NCI-H2196 treated with DMSO at 0.1 percent for 48 hours (cell line): Measurements from ENCODE around the gene CD248.
"Not testable (repeated sequence)": the region's sequence is repeated elsewhere in the genome, so short reads cannot be mapped to it uniquely, and the experiment has no call there.

Experiments
- DNase-seq: peaks from one replicate; lab custom pipeline; 2025; ENCODE audit not compliant: unreplicated experiment; lab: John Stamatoyannopoulos, UW

The CD248 gene

DNA sequence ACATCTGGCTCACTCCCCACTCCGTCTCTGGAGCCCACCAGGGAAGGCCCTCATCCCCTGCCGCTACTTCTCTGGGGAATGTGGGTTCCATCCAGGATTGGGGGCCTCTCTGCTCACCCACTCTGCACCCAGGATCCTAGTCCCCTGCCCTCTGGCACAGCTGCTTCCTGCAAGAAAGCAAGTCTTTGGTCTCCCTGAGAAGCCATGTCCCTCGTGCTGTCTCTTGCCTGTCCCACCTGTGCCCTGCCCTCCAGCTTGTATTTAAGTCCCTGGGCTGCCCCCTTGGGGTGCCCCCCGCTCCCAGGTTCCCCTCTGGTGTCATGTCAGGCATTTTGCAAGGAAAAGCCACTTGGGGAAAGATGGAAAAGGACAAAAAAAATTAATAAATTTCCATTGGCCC is 39.8 kb downstream of the CD248 start:
- DNase-seq, result not testable (repeated sequence)

DNA sequence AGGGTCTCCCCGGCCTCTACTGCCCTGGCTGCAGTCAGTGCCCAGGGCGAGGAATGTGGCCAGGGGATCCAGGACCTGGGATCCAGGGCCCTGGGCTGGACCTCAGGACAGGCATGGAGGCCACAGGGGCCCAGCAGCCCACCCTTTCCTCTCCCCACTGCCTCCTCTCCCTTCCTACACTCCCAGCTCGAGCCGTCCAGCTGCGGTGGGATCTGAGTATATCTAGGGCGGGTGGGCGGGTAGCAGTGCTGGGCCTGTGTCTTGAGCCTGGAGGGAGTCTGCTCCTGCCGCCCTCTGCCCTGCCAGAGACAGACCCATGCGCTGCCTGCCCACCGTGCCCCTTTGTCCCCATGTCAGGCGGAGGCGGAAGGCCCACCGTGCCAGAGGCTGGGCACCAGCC is 40.2 kb downstream of the CD248 start:
- DNase-seq, result not testable (repeated sequence)

DNA sequence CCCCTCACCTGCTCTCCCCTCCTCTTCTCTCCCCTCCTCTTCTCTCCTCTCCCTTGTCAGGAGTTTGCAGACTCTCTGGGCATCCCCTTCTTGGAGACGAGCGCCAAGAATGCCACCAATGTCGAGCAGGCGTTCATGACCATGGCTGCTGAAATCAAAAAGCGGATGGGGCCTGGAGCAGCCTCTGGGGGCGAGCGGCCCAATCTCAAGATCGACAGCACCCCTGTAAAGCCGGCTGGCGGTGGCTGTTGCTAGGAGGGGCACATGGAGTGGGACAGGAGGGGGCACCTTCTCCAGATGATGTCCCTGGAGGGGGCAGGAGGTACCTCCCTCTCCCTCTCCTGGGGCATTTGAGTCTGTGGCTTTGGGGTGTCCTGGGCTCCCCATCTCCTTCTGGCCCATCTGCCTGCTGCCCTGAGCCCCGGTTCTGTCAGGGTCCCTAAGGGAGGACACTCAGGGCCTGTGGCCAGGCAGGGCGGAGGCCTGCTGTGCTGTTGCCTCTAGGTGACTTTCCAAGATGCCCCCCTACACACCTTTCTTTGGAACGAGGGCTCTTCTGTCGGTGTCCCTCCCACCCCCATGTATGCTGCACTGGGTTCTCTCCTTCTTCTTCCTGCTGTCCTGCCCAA is 40.7 kb downstream of the CD248 start:
- no peak for DNase-seq

DNA sequence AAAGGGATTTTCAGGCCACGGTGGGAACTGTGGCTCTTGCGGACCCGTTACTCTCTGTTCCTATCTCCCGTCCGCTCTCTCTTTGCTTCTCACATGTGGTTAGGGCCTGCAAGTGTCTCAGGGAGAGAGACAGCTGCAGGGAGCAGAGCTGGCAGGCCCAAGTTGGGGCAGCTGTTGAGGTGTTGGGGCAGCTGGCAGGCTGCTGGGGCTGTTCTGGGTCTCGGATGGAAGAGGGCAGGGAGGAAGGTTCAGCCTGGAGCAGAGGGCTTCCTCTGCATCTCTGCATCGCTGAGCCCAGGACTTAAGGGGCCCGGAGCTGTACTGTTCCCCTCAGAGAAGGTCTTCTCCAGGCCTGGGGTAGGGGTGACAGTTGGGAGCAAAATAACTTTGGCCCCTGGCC is 41.4 kb downstream of the CD248 start:
- no peak for DNase-seq

DNA sequence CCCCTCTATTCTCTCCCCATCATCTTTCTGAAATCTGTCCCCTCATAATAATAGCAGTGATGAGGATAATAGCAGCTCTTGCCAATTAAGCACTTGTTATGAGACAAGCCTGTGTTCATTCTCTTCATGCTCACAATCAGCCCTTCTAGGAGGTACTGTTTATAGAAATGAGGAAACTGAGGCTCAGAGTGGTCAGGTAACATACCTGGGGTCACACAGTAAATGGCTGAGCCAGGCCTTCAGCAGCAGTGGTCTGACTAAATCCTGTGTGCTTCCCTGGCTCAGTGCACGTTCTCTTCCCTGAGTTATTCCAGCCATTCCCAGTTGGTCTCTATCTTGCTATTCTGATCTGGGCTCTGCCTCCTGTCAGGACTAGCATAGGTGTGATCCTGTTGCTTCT is 42.6 kb downstream of the CD248 start:
- no peak for DNase-seq

DNA sequence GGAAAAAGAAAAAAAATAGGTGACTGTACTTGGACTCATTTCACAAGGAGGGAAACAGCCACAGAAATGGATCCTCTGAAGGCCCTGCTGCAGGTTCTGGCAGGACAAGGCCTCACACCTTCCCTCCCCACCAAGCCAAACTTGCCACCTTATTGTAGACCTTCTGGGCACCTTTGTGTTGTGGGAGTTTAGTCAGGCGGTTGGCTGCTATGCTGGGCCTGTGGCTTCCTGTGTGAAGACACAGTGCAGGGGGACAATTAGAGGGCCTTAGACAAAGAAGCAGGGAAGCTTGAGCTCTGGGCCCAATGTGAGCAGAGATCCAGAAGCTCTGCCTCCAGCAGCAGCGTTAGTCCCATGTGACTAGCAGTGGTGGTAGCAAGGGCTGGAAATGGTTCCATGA is 44.2 kb downstream of the CD248 start:
- no peak for DNase-seq

DNA sequence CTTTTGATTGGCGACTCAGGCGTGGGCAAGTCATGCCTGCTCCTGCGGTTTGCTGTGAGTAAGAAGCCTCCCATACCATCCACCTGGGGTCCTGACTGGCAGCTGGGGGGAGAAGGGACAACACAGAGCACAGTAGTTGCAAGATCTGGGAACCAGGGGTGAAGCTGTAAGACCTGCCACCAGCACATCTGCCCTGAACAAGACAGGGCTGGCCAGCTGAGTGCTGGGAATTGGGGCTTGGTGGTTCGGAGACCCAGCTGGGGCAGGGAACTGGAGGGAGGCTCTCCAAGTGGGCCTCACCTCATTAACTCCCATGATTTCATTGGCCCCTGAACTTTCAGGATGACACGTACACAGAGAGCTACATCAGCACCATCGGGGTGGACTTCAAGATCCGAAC is 45.0 kb downstream of the CD248 start:
- DNase-seq, result no peak

DNA sequence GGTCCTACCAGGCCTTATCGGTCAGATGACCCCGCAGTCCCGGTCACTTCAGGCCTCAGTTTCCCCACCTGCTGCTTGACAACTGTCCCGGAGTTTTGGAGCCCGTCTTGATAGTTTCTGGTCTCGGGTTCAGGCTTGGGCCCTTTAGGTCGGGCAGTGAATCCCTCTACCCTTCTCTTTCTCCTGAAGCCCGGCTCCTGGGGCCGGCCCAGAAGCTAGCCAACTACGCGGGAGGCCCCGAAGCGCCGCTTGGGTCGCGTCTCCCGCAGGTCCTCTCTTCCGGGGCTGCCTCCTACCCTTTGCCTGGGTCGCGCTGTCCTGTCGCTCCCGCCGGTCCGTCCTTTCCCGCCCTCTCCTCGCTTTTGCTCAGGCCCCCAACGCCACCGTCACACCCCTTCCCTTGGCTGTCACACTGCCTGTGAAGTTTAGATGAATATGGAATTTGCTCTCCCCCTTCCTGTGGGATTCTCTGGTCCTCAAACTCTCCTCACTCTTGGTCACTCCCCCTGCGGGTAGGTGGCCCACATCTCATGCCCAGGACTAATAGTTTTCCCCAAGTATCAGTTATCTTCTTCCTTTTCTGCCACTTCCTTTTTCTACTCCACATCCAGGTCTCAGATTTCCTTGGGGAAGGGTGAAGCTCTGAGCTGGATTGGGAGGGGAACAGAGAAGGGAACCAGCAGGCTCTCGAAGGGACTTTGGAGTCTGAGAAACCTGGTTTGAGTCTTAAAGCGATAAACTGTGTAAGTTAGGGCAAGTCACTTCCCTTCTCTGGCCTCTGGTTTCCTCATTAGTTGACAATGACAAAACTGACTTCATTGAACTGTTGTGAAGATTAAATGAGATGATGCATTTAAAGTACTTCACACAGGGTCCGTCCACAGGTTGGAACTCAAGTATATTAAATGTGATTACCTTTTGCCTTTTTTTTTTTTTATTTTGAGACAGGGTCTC is 47.6 kb downstream of the CD248 start:
- DNase-seq, result no peak

DNA sequence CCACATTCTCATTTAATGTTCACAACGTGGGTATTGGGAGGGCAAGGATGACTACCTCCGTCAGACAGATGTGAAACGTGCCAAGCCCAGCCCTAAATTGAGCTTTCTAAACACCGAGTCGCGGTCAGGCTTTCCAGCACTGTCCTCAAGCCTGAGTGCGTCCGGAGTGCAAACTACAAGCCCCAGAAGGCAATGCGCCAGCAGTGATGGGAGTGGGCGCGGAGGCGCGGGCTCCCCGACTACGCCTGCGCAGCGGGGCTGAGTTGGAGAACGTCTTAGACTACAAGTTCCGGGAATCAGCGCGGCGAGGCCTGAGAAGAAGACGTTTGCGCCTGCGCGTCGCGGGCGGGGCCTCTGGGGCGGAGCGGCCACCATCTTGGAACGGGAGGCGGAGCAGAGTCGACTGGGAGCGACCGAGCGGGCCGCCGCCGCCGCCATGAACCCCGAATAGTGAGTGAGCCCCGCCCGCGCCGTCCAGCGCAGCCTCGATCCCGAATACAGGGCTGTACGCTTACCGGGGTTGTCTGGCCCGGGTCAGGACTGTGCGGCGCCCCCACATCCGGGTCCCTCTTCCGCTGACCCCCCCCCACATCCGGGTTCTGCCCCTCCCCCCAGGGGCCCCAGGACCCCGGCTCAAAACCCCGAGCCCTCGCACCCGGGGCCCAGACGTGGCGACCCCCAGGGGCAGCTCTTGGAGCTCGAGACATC is 48.4 kb downstream of the CD248 start, which contains the start of gene RAB1B:
Gene RAB1B, plus strand, starts transcription at position 396 of the 708 bp plus-strand sequence. Its CDS starts 41 bp downstream, at position 437.
- DNase-seq, result peak; percentile 97

DNA sequence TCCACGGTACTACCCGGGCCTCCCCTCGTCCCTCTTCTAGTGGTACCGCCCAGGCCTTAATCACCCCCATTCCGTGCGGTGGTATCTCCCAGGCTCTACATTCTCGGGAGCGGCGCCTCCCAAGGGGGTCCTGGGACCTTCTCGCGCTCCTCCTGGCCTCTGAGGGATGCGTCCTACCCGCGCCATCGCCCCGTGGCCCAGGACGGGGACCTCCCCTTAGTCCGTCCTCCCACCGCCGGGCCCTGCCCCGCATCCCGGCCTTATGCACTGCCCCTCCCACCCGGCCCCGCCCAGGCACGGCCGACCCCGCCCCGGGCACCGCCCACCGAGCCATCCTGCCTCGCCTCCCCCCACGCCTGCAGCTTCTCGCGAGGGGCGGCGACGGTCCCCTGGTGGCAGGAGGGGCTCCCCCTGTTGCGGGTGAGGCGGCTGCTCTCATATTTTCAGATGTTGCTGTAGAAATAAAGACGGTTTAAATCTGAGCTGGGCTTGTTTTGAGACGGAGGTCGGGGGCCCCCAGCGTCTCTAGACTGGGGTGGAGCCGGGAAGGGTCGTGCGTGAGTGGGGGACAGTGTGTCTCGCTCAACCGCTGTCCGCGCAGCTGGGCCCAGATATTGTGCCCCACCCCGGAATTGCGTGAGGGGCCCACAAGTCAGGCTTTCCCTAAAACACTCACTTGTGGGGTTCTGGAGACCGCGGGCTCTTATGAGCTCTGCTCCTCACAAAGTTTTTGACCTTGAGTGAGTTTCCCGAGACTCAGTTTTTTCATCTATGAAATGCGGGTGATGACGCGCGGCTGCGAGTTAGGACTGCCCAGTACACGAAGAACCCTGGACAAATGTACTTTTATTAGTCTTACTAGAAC is 49.2 kb downstream of the CD248 start:
- DNase-seq, result peak; percentile 35

DNA sequence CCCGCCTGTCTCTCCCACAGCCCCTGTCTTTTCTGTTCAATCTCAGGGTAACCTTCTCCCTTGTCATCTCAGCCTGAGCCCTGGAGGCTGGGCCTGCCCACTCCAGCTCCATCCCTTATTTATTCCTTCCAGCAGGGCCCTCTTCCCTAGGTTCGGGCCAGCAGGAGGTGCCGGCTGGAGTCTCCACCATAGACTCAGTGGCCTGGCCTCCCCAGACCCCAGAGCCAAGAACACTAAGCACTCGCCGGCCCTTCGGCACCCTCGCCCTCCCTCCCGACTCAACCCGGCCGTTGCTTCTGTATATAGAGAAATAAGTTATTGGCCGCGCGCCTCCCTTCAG is 49.8 kb downstream of the CD248 start:
- DNase-seq, result no peak

DNA sequence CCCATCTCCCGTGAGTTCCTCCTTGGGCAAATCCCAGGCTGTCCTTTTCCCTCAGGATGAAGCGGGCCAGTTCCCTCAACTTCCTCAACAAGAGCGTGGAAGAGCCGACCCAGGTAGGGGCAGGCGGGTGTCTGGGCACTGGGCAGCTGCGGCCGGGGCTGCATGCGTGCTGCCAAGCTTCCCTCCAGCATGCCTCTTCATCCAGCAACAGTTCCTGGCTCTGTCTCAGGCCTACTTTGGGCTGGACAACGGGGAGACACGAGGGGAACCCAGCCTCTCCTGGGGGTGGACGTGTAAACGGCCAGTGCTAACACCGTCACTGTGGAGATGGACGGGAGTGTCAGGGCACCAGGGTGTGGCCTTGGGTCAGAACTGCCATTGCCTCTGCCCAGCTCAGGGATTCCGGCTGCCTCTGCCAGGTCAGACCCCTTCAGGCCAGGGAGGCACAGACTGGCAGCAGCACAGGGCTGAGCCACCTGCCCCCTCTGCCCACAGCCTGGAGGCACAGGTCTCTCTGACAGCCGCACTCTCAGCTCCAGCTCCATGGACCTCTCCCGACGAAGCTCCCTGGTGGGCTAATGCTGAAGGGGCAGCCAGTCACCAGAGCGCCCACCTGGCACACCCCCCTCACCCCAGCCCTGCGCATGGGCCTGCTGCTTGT is 50.3 kb downstream of the CD248 start:
- no peak for DNase-seq

DNA sequence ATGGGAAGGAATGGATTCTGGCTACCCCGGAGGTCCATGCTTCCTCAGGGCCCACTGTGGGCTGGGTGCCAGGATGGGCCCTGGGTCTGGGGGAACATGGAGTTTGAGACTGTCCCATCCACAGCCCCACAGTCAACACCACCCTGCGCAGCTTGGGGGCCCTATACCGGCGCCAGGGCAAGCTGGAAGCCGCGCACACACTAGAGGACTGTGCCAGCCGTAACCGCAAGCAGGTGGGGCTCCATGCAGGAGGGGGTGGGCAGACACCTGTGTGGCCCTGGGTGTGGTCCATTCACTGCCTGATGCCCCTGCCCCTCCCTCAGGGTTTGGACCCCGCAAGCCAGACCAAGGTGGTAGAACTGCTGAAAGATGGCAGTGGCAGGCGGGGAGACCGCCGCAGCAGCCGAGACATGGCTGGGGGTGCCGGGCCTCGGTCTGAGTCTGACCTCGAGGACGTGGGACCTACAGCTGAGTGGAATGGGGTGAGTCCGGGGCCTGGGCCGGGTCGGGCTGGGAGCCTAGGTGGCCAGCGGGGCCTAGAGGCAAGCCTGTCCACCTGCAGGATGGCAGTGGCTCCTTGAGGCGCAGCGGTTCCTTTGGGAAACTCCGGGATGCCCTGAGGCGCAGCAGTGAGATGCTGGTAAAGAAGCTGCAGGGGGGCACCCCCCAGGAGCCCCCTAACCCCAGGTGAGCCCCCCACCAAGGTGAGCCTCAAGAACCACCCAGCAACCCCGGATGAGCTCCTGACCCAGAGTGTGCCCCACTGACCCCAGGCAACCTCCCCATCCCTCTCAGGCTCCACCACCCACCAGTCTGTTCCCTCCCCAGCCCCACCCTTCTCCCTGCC is 51.1 kb downstream of the CD248 start:
- DNase-seq, result no peak

DNA sequence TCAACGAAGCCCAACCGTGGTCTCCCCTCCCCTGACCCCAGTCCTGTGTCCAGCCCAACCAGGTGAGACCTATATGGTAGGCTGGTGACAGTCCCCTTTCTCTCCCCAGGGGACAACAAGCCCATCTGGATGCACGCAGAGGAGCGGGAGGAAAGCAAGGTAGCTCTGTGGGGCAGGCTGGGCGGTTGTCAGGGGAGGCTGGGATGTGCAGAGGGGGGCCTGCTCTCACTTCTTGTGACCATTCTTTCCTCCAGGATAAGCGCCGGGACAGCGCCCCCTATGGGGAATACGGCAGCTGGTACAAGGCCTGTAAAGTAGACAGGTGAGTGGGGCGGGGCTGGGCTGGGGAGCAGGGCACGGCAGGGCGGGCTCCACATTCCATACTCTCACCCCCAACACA is 51.9 kb downstream of the CD248 start:
- DNase-seq, result no peak
